D341Med (cell line): ENCODE data around the gene PHACTR3.
A peak's percentile ranks its signal among the peaks of the same experiment; 100 is the strongest.

ENCODE experiments used
- DNase-seq: peaks from one replicate; pipeline ENCODE4 v3.0.0; 2012; ENCODE audit warnings: low spot score

PHACTR3 gene

DNA sequence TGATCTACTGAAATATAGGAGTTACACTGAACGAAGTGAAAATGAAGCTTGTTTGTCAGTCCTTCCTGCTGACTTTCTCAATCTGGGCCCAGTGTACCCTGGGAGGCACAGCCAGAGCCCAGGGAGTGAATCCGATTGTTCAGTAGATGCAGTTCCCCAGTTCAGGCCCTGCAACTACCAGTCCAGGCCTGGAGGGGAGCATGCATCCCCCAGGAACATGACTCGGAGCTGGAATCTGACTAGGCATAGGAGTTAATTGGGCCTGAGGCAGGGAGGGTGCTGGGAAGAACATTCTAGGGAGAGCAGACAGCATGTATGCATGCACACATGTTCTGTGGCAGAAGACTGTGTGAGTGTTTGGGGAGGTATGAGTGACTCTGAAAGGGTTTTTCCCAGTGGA, 42.1 kb downstream of the PHACTR3 start:
- no peak for DNase-seq

GRCh38 chr20:59647271-59647670, 42.9 kb downstream of the PHACTR3 start:
- no peak for DNase-seq

DNA sequence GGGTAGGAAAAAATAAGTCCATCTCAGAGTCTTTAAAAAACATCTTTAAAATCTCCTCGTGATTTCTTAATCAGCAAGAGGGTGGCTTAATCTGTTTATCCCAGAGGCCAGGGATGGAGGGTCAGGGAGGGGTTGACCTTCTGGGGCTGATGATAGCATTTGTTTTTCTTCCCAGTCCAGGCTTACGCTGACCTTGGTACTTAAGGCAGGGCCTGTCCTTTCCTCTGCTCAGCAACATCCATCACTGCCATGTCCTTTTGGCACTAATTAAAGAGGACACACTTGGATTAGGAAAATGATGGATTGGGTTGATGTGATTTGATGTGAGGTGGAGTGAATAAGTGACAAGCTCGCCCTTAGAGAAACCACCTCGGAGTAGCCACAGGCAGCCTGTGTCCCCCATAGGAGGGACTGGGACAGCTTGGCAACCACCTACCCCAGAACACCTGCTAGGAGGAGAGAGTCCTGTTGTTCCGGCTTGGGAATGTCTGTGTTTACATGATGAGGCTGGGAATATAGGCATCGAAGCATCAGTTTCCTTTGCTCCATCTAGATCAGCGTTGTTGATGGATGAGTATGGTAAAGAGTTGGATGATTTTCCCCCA, 44.2 kb downstream of the PHACTR3 start:
- DNase-seq: no peak

GRCh38 chr20:59650418-59650817, 46.1 kb downstream of the PHACTR3 start:
- no peak for DNase-seq

GRCh38 chr20:59652381-59652780, 48.0 kb downstream of the PHACTR3 start:
- DNase-seq: no peak

- no peak for DNase-seq
Observed at GRCh38 chr20:59656417-59656816, 52.1 kb downstream of the PHACTR3 start.

GRCh38 chr20:59657459-59658046, 53.2 kb downstream of the PHACTR3 start:
- DNase-seq: no peak

DNA sequence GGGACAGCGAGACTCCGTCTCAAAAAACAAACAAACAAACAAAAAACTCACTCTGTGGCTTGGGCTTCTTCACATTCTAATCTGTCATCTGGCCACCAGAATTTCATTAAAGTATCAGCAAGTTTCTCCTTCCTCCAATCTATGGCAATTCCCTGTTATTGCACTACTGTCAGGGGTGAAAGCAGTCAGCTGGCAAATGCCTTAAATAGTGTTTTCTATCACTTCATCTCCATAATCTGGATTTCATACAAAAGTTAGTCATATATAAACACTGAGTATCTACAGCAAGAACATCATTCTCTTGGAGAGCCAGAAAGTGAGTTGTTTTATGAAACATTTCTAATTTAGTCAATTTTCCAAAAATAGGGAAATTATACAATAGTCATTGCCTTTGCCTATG, 56.1 kb downstream of the PHACTR3 start:
- no peak for DNase-seq

GRCh38 chr20:59661153-59661552, 56.8 kb downstream of the PHACTR3 start:
- DNase-seq: no peak

DNA sequence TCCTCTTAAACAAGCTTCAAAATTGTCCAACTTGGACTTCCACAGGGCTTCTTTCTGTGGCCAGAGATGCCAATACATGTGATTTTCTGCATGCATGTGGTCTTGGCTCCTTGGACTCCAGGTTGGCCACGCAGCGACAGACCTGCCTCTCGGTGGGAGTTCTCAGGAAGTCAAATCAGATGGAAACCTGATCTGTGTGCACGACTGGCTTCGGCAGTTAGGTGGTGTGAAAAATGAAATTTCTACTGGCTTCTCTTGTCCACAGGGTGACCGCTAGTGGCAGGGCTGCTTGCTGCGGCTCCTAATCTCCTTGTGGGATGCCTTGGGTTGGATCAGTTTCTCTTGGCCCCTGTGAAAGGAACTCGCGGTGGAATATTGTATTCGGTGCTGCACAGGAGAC, 57.3 kb downstream of the PHACTR3 start:
- no peak for DNase-seq

DNA sequence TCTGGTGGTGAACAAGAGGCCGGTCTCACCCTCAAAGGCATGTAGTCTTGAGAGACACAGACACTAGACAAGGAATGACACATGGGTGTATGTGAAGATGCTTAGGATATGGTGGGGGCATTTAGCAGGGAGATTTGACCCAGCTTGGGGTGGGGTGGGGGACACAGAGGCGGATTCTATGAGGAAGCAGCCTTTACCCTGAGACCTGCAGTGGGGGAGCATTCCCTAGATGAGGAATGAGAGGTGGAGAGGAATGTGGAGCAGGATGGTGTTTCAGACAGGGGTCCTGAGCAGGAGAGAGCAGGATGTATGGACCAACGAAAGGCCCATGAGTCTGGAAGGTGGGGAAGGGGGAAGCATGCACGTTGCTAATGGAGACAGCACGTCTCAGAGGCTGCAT, 57.8 kb downstream of the PHACTR3 start:
- no peak for DNase-seq

GRCh38 chr20:59662856-59663512, 58.6 kb downstream of the PHACTR3 start:
- DNase-seq: no peak

- no peak for DNase-seq
Observed at GRCh38 chr20:59663513-59664060, 59.2 kb downstream of the PHACTR3 start.

GRCh38 chr20:59664421-59664941, 60.1 kb downstream of the PHACTR3 start:
- DNase-seq: peak; percentile 7

DNA sequence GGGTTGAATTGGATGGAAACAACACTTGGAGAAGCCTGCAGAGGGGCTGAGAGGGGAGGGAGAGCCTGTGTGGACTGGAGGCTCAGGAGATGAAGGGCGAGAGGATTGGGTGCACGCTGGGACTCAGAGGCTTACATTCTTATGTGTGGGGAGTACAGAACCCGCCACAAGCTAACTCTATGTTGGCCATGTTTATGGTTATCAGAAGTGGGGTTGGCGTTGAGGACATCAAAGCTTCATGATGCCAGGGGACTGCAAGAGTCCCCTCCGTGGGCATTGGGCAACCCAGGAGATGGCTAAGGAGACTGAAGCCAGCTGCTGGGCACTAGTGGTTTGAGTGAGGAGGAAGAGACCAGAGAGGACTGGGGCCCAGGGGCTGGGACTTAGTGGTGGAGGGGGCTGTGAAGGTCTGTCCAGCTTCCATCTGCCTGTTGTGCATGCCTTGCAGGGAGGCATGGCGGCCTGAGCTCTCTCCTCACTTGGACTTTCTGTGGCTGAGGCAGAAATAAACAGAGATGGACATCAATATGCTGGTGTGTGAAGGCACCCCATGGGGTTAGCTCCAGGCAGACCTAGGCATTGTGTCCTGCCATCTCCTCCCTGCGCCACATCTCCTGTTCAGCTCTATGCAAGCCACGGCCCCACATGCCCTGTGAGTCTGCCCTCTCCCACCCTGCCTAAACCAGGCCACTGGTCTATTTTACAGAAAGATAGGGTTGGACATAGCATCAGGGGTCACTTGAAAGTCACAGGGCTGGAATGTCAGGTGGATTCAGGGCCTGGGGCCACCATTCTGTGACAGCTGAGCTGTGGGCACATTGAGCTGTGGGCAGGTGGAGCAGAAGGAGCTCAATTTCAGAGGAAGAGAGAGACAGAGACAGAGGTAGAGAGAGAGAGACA, 61.6 kb downstream of the PHACTR3 start:
- no peak for DNase-seq

- peak; percentile 3 for DNase-seq
Observed at GRCh38 chr20:59666586-59666985, 62.2 kb downstream of the PHACTR3 start.

DNA sequence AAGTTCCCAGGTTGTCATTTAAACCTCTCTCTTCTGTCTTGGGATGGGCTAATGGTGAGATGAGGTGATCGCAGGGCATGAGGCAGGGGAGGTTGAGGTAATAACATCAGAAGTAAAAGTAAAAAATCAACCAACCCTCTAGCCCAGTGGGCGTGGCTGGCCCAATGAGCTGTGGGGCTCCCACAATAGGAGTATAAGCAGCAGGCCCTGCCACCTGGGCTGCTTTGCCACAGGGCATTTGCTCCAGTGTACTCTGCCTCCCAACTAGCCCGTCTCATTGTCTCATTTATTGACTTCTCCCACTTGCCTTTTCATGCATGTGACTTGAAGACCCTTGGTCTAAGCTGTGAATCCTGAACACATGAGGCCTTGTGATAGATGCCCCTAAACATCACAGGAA, 62.8 kb downstream of the PHACTR3 start:
- peak; percentile 10 for DNase-seq

DNA sequence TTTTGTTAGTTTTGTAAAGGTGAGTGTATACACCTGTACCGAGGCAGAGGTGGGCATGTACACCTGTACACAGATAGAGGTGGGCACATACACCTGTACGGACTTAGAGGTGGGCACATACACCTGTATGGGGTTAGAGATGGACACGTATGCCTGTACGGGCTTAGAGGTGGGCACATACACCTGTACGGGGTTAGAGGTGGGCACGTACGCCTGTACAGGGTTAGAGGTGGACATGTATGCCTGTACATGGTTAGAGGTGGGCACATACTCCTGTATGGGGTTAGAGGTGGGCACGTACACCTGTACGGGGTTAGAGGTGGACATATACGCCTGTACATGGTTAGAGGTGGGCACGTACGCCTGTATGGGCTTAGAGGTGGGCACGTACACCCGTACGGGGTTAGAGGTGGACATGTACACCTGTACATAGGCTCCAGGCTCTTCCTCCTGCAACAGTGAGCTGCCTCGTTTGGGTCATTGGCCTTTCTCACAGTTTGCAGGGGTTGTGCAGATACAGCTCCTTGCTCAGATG, 63.7 kb downstream of the PHACTR3 start:
- peak; percentile 3 for DNase-seq

DNA sequence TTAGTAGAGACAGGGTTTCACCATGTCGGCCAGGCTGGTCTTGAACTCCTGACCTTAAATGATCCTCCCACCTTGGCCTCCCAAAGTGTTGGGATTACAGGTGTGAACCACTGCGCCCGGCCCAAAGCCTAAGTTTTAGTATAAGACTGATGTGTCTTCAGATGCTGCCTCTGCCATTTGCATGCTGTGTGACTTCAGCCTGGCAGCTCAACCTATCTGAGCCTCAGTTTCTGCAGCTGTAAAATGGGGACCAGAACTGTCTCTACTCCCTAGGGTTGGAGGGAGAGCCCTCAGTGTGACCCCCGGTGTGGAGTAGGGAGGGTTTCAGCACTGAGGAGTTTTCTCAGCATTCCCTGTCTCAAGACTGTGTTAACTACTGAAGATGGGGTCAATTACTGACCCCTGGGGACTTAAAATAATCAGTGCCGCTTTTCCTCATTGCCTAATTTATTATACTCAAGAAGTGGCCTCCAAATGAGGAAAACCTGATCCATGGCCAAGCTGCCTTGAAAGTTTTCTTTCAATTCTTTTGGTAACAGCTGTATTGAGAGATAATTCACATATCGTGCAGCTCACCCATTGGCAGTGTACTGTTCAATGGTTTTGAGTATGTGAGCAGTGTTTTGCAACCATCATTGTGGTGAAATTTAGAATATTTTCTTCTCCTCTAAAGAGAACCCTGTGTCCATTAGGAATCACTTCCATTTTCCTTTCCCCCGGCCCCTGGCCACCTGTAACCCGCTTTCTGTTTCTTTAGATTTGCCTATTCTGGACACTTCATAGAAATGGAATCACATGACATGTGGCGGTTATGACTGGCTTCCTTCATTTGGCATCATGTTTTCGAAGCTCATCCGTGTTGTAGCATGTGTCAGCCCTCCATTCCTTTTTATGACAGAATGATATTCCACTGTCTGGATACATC, 64.8 kb downstream of the PHACTR3 start:
- no peak for DNase-seq

- DNase-seq: peak; percentile 14
Observed at GRCh38 chr20:59670786-59671492, 66.6 kb downstream of the PHACTR3 start.
